ENCODE data around the gene TAX1BP3. TPM values are rescaled to one million over a fixed set of nuclear protein-coding genes. Genes with fewer than 3 reads are reported as not detected.

The TAX1BP3 gene
- total and polyA plus RNA-seq, 9 of the 15 experiments (the other 6 are each of a cell fraction or from before 2014, with no cell fraction given): 0.99 to 14.5 (median 6.2) TPM

DNA sequence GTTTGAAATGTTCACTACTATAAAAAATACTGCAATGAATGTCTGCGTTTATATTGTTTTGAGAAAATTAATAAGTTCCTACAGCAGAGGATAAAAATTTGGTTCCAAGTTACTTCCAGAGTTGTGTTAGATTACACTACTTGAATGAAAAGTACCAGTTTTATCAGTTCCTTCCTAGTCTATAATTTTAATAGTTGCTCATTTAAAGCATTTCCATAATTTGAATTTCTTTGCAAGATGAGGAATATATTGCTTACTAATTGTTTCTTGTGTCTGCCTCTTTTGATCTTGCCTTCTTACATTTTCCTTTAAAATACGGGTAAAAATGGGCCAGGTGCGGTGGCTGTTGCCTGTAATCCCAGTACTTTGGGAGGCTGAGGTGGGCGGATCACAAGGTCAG, 4.2 kb upstream of the TAX1BP3 start (continued):
- TF ChIP-seq, protein P1, sequence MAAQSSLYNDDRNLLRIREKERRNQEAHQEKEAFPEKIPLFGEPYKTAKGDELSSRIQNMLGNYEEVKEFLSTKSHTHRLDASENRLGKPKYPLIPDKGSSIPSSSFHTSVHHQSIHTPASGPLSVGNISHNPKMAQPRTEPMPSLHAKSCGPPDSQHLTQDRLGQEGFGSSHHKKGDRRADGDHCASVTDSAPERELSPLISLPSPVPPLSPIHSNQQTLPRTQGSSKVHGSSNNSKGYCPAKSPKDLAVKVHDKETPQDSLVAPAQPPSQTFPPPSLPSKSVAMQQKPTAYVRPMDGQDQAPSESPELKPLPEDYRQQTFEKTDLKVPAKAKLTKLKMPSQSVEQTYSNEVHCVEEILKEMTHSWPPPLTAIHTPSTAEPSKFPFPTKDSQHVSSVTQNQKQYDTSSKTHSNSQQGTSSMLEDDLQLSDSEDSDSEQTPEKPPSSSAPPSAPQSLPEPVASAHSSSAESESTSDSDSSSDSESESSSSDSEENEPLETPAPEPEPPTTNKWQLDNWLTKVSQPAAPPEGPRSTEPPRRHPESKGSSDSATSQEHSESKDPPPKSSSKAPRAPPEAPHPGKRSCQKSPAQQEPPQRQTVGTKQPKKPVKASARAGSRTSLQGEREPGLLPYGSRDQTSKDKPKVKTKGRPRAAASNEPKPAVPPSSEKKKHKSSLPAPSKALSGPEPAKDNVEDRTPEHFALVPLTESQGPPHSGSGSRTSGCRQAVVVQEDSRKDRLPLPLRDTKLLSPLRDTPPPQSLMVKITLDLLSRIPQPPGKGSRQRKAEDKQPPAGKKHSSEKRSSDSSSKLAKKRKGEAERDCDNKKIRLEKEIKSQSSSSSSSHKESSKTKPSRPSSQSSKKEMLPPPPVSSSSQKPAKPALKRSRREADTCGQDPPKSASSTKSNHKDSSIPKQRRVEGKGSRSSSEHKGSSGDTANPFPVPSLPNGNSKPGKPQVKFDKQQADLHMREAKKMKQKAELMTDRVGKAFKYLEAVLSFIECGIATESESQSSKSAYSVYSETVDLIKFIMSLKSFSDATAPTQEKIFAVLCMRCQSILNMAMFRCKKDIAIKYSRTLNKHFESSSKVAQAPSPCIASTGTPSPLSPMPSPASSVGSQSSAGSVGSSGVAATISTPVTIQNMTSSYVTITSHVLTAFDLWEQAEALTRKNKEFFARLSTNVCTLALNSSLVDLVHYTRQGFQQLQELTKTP (IDR thresholded peaks at IDR 0.05; ENCODE audit: low read depth in 1 of 2, partially characterized antibody in 2 of 2): no peak
- TF ChIP-seq HIVEP1 (CRISPR knock-in tag; IDR thresholded peaks at IDR 0.05): no peak

DNA sequence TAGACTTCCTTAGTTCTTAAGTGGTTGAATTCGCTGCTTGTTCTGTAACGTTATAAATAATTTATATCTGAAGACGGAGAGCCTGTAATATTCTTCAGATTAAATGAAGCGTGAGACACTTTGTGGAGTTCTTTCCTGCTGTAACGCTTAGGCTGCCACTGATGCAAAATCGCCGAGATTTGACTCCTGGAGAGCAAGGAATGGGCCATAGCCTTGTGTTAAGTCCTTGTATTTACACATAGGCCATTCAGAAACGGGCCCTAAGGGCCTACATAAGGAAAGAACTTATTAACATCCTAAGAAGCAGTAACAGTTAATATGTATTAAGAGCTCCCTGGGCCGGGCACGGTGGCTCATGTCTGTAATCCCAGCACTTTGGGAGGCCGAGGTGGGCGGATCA, 1.2 kb upstream of the TAX1BP3 start:
- Histone ChIP-seq H3K4me3 (peak overlapping the region; percentile 87), H3K27ac (ENCODE audit: extremely low read depth, low read depth, low read length) (peak overlapping the region; percentile 79; the same call in 1 of the 3 replicates), H3K4me2 (ENCODE audit: insufficient read depth, low read length) (peak overlapping the region; percentile 82), H3K9me3 (replicated peaks; ENCODE audit: control insufficient read depth, insufficient read depth, low read depth, low read length) (no peaks in the 10 kb centered on the region), H3K36me3 (ENCODE audit: control insufficient read depth, insufficient read depth, low read length) (peaks cover 7% of the 10 kb centered on the region; the same call in 2 of the 3 replicates), H4K20me1 (replicated peaks; ENCODE audit: control insufficient read depth, insufficient read depth, low read length) (0 out of 2 replicates have a peak, but pooled peaks cover 16% of the 10 kb centered on the region), H3K9me1 (ENCODE audit: control insufficient read depth, insufficient read depth, low read length) (peaks cover 6% of the 10 kb centered on the region), H3K4me1 (replicated peaks in 1 of 2; ENCODE audit: control insufficient read depth in 2 of 2, insufficient read depth in 2 of 2, low read length in 2 of 2) (peaks cover 6 to 31% of the 10 kb centered on the region in 2 experiments; a peak in 4 of 5 replicates), H3K9ac (ENCODE audit: insufficient read depth in 1 of 2, low read depth in 2 of 2, low read length in 2 of 2) (peak overlapping the region; percentile 82 to 99; a peak in 3 of 4 replicates), H2AFZ (ENCODE audit: low read depth, low read length) (no peak overlapping the region), H3K79me2 (ENCODE audit: control insufficient read depth, insufficient read depth, low read length) (peaks cover 20% of the 10 kb centered on the region), H3K27me3 (ENCODE audit: control insufficient read depth in 2 of 2, insufficient read depth in 2 of 2, low read length in 2 of 2) (no peaks in the 10 kb centered on the region; a peak in 1 of 5 replicates)
- CTCF ChIA-PET (ENCODE audit: low intra/inter-chr PET ratio): no interaction called here
- no TSS peak for BruUV-seq (replicated peaks)
- ATAC-seq: no peak
- in situ Hi-C loops (cut with MboI) (no loop called here), intact Hi-C loops (cut with micrococcal nuclease) (no loop called here)
- WGBS (ENCODE audit: insufficient coverage, low coverage, missing lambda C conversion rate): 27% methylated on average over 12 of the region's 12 CpGs
- POLR2A ChIA-PET: no interaction called here
- FAIRE-seq: no peak
- TF ChIP-seq, protein P2, sequence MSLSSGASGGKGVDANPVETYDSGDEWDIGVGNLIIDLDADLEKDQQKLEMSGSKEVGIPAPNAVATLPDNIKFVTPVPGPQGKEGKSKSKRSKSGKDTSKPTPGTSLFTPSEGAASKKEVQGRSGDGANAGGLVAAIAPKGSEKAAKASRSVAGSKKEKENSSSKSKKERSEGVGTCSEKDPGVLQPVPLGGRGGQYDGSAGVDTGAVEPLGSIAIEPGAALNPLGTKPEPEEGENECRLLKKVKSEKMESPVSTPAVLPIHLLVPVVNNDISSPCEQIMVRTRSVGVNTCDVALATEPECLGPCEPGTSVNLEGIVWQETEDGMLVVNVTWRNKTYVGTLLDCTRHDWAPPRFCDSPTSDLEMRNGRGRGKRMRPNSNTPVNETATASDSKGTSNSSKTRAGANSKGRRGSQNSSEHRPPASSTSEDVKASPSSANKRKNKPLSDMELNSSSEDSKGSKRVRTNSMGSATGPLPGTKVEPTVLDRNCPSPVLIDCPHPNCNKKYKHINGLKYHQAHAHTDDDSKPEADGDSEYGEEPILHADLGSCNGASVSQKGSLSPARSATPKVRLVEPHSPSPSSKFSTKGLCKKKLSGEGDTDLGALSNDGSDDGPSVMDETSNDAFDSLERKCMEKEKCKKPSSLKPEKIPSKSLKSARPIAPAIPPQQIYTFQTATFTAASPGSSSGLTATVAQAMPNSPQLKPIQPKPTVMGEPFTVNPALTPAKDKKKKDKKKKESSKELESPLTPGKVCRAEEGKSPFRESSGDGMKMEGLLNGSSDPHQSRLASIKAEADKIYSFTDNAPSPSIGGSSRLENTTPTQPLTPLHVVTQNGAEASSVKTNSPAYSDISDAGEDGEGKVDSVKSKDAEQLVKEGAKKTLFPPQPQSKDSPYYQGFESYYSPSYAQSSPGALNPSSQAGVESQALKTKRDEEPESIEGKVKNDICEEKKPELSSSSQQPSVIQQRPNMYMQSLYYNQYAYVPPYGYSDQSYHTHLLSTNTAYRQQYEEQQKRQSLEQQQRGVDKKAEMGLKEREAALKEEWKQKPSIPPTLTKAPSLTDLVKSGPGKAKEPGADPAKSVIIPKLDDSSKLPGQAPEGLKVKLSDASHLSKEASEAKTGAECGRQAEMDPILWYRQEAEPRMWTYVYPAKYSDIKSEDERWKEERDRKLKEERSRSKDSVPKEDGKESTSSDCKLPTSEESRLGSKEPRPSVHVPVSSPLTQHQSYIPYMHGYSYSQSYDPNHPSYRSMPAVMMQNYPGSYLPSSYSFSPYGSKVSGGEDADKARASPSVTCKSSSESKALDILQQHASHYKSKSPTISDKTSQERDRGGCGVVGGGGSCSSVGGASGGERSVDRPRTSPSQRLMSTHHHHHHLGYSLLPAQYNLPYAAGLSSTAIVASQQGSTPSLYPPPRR (CRISPR knock-in tag; IDR thresholded peaks at IDR 0.05; ENCODE audit: borderline replicate concordance): no peak
- TF ChIP-seq MCM2 (IDR thresholded peaks at IDR 0.05; ENCODE audit: low read depth) (no peak), MYC (IDR thresholded peaks at IDR 0.05; ENCODE audit: low read depth, low read length) (no peak), MYC (CRISPR knock-in tag; IDR thresholded peaks at IDR 0.05; ENCODE audit: borderline replicate concordance, low read depth) (no peak)
- TF ChIP-seq, protein P3, sequence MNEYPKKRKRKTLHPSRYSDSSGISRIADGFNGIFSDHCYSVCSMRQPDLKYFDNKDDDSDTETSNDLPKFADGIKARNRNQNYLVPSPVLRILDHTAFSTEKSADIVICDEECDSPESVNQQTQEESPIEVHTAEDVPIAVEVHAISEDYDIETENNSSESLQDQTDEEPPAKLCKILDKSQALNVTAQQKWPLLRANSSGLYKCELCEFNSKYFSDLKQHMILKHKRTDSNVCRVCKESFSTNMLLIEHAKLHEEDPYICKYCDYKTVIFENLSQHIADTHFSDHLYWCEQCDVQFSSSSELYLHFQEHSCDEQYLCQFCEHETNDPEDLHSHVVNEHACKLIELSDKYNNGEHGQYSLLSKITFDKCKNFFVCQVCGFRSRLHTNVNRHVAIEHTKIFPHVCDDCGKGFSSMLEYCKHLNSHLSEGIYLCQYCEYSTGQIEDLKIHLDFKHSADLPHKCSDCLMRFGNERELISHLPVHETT (CRISPR knock-in tag; conservative IDR thresholded peaks at IDR 0.05 in 1 of 2, IDR thresholded peaks at IDR 0.05 in 1 of 2): no peak
- DNase-seq (ENCODE audit: extremely low read depth in 1 of 4, low spot score in 3 of 4): no peak

Data from K562 (cell line).